Measurements from ENCODE around the gene KIR2DL4. TPM values are rescaled to one million over a fixed set of nuclear protein-coding genes. Genes with fewer than 3 reads are reported as not detected.
"Not testable (repeated sequence)": the region's sequence is repeated elsewhere in the genome, so short reads cannot be mapped to it uniquely, and the experiment has no call there.

Gene KIR2DL4
- total and polyA plus RNA-seq, 2 experiments from 2014 or later, result not detected

DNA sequence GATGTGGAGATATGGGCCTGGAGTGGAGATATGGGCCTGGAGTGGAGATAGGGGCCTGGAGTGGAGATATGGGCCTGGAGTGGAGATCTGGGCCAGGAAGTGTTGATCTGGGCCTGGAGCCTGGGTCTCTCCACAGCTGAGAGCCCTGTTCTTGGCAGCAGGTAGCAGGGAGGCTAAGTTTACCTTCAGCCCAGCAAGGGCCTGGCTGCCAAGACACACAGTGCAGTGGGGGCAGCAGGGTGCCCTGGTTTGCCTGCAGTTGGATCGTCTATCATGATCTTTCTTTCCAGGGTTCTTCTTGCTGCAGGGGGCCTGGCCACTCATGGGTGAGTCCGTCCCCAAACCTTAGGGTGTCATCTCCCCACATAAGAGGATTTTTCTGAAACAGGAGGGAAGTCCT is 47.5 kb downstream of the KIR2DL4 start:
- Histone ChIP-seq H3K27ac (no peak overlapping the region), H3K36me3 (ENCODE audit: low read depth) (no peaks in the 10 kb centered on the region), H3K9me2 (ENCODE audit: insufficient read depth) (no peaks in the 10 kb centered on the region), H3K4me2 (ENCODE audit: unreplicated experiment) (no peak overlapping the region), H2AFZ (no peak overlapping the region), H3K9me3 (ENCODE audit: low read depth) (no peaks in the 10 kb centered on the region), H3K79me2 (ENCODE audit: insufficient read depth) (no peaks in the 10 kb centered on the region), H3K4me1 (ENCODE audit: insufficient read depth) (no peaks in the 10 kb centered on the region), H3K4me3 (no peak overlapping the region), H3K27me3 (replicated peaks; ENCODE audit: insufficient read depth) (no peaks in the 10 kb centered on the region), H3F3A (ENCODE audit: insufficient read depth) (no peaks in the 10 kb centered on the region), H4K20me1 (ENCODE audit: insufficient read depth) (no peaks in the 10 kb centered on the region), H3K9ac (no peak overlapping the region)
- TF ChIP-seq EZH2phosphoT487 (IDR thresholded peaks at IDR 0.05; ENCODE audit: insufficient read depth, low read depth) (no peak), EZH2 (IDR thresholded peaks at IDR 0.05; ENCODE audit: insufficient read depth, poor library complexity, severe bottlenecking) (no peak)
- 27 to 60% methylated on average over 1 to 2 of the region's 2 CpGs for WGBS, 2 experiments (ENCODE audit: low coverage in 1 of 2, low lambda C conversion rate in 2 of 2, missing lambda C conversion rate in 2 of 2)
- in situ Hi-C loops (cut with MboI), result no loop called here
- no peak for DNase-seq

DNA sequence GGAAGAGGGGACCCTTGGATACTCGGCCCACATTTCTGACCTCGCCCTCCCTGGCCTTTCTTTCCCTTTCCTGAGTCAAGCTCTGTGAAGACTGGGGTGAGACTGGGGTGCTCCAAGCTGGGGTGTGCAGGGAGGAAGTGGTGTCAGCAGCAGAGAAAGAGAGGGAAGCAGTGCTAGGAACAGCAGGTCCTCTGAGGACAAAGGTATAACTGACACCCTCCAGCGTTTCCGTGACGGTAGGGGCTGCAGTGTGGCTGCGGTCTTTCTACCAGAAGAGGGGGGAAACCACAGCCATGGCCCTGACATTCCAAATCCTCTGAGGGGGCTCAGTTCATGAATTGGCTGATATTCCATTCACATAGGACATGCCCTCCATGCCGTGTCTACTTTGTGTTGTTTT is 47.9 kb downstream of the KIR2DL4 start:
- WGBS, 2 experiments (ENCODE audit: low coverage in 1 of 2, low lambda C conversion rate in 2 of 2, missing lambda C conversion rate in 2 of 2), result 49 to 54% methylated on average over 7 of the region's 7 CpGs
- in situ Hi-C loops (cut with MboI), result no loop called here
- no peak overlapping the region for H3K4me2 ChIP-seq (ENCODE audit: unreplicated experiment)
- H3K4me3 ChIP-seq, result no peak overlapping the region
- H3K9me2 ChIP-seq (ENCODE audit: insufficient read depth), result no peaks in the 10 kb centered on the region
- no peak overlapping the region for H3K27ac ChIP-seq
- no peaks in the 10 kb centered on the region for H3K4me1 ChIP-seq (ENCODE audit: insufficient read depth)
- TF ChIP-seq EZH2 (IDR thresholded peaks at IDR 0.05; ENCODE audit: insufficient read depth, poor library complexity, severe bottlenecking), result no peak
- no peak for TF ChIP-seq EZH2phosphoT487 (IDR thresholded peaks at IDR 0.05; ENCODE audit: insufficient read depth, low read depth)
- H3K27me3 ChIP-seq (replicated peaks; ENCODE audit: insufficient read depth), result no peaks in the 10 kb centered on the region
- no peaks in the 10 kb centered on the region for H3K36me3 ChIP-seq (ENCODE audit: low read depth)
- H3K79me2 ChIP-seq (ENCODE audit: insufficient read depth), result no peaks in the 10 kb centered on the region
- DNase-seq, result no peak
- no peaks in the 10 kb centered on the region for H4K20me1 ChIP-seq (ENCODE audit: insufficient read depth)
- H2AFZ ChIP-seq, result no peak overlapping the region
- H3F3A ChIP-seq (ENCODE audit: insufficient read depth), result no peaks in the 10 kb centered on the region
- H3K9me3 ChIP-seq (ENCODE audit: low read depth), result no peaks in the 10 kb centered on the region
- no peak overlapping the region for H3K9ac ChIP-seq

DNA sequence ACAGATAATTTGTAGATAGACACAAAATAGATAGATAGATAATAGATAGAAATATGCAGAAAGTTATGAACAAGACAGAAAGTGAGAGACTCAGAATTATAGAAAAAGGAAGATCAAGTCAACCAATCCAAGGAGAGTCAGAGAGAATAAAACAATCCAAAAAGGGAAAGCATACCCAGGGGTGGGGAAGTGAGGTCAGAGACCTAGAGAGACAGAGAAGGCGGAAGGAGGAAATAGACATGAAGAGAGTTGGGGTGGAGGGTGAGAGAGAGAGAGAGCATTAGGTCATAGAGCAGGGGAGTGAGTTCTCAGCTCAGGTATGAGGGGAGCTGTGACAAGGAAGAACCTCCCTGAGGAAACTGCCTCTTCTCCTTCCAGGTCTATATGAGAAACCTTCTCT is 51.8 kb downstream of the KIR2DL4 start:
- WGBS, 2 experiments (ENCODE audit: low coverage in 1 of 2, low lambda C conversion rate in 2 of 2, missing lambda C conversion rate in 2 of 2), result 0 to 8% methylated on average over 1 of the region's 1 CpG
- H3K27me3 ChIP-seq (replicated peaks; ENCODE audit: insufficient read depth); H3K9me3 ChIP-seq (ENCODE audit: low read depth); H3K79me2 ChIP-seq (ENCODE audit: insufficient read depth); H3K27ac ChIP-seq; H3K9ac ChIP-seq; H3F3A ChIP-seq (ENCODE audit: insufficient read depth); in situ Hi-C loops (cut with MboI); H3K36me3 ChIP-seq (ENCODE audit: low read depth); H3K4me1 ChIP-seq (ENCODE audit: insufficient read depth); H3K9me2 ChIP-seq (ENCODE audit: insufficient read depth); H2AFZ ChIP-seq; H3K4me3 ChIP-seq; H4K20me1 ChIP-seq (ENCODE audit: insufficient read depth); H3K4me2 ChIP-seq (ENCODE audit: unreplicated experiment); DNase-seq: not testable (repeated sequence)

DNA sequence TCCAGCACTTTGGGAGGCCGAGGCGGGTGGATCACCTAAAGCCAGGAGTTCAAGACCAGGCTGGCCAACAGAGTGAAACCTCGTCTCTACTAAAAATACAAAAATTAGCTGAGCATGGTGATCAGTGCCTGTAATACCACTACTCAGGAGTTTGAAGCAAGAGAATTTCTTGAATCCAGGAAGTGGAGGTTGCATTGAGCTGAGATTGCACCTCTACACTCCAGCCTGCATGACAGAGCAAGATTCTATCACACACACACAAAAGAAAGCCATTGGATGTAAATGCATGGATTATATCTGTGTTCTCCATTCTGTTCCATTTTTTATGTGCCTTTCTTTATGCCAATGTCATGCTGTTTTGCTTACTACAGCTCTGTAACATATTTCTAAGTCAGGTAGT is 55.1 kb downstream of the KIR2DL4 start:
- DNase-seq; H2AFZ ChIP-seq; H3K9me3 ChIP-seq (ENCODE audit: low read depth); H3K4me2 ChIP-seq (ENCODE audit: unreplicated experiment); H3K4me1 ChIP-seq (ENCODE audit: insufficient read depth); H3K27ac ChIP-seq; H3K9ac ChIP-seq; H3F3A ChIP-seq (ENCODE audit: insufficient read depth); H3K4me3 ChIP-seq; H3K79me2 ChIP-seq (ENCODE audit: insufficient read depth); in situ Hi-C loops (cut with MboI); H4K20me1 ChIP-seq (ENCODE audit: insufficient read depth); H3K9me2 ChIP-seq (ENCODE audit: insufficient read depth); H3K36me3 ChIP-seq (ENCODE audit: low read depth); H3K27me3 ChIP-seq (replicated peaks; ENCODE audit: insufficient read depth): not testable (repeated sequence)
- 4 to 8% methylated on average over 3 of the region's 3 CpGs for WGBS, 2 experiments (ENCODE audit: low coverage in 1 of 2, low lambda C conversion rate in 2 of 2, missing lambda C conversion rate in 2 of 2)

DNA sequence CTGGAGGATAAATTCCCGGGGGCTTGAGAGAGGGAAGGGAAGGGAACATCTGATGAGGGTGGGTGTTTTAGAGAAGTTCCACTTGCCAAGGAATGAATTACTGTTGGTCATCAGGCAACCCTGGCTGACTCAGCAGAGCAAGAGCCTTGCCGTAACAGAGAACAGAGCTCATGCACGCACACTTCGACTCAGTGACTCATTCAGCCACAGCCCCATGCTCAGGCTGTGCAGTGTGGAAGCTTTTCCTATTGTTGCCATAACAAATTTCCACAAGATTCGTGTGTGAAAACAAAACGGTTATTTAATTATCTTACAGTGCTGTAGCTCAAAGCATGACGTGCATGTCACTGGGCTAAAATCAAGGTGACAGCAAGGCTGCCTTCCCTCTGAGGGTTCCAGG is 56.0 kb downstream of the KIR2DL4 start:
- H3K4me1 ChIP-seq (ENCODE audit: insufficient read depth); H3K4me2 ChIP-seq (ENCODE audit: unreplicated experiment); in situ Hi-C loops (cut with MboI); H3F3A ChIP-seq (ENCODE audit: insufficient read depth); H3K27ac ChIP-seq; H2AFZ ChIP-seq; H3K9me3 ChIP-seq (ENCODE audit: low read depth); H3K27me3 ChIP-seq (replicated peaks; ENCODE audit: insufficient read depth); H4K20me1 ChIP-seq (ENCODE audit: insufficient read depth); H3K36me3 ChIP-seq (ENCODE audit: low read depth); H3K79me2 ChIP-seq (ENCODE audit: insufficient read depth); H3K9ac ChIP-seq; H3K9me2 ChIP-seq (ENCODE audit: insufficient read depth); H3K4me3 ChIP-seq: not testable (repeated sequence)
- WGBS, 2 experiments (ENCODE audit: low coverage in 1 of 2, low lambda C conversion rate in 2 of 2, missing lambda C conversion rate in 2 of 2), result 27 to 36% methylated on average over 7 of the region's 7 CpGs
- DNase-seq, result peak; percentile 8

DNA sequence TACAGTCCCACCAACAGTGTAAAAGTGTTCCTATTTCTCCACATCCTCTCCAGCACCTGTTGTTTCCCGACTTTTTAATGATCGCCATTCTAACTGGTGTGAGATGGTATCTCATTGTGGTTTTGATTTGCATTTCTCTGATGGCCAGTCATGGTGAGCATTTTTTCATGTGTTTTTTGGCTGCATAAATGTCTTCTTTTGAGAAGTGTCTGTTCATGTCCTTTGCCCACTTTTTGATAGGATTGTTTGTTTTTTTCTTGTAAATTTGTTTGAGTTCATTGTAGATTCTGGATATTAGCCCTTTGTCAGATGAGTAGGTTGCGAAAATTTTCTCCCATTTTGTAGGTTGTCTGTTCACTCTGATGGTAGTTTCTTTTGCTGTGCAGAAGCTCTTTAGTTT is 60.0 kb downstream of the KIR2DL4 start:
- H3F3A ChIP-seq (ENCODE audit: insufficient read depth); H3K9me3 ChIP-seq (ENCODE audit: low read depth); in situ Hi-C loops (cut with MboI); H3K4me2 ChIP-seq (ENCODE audit: unreplicated experiment); H3K4me1 ChIP-seq (ENCODE audit: insufficient read depth); DNase-seq; H4K20me1 ChIP-seq (ENCODE audit: insufficient read depth); H3K27ac ChIP-seq; H3K27me3 ChIP-seq (replicated peaks; ENCODE audit: insufficient read depth); H2AFZ ChIP-seq; H3K79me2 ChIP-seq (ENCODE audit: insufficient read depth); H3K9ac ChIP-seq; H3K36me3 ChIP-seq (ENCODE audit: low read depth); H3K4me3 ChIP-seq; H3K9me2 ChIP-seq (ENCODE audit: insufficient read depth): not testable (repeated sequence)
- WGBS, 2 experiments (ENCODE audit: low coverage in 1 of 2, low lambda C conversion rate in 2 of 2, missing lambda C conversion rate in 2 of 2), result 58 to 65% methylated on average over 2 of the region's 3 CpGs

Measured in GM23248 (cell line).